ENCODE measurements around the gene SBK1. TPM values are rescaled to one million over a fixed set of nuclear protein-coding genes. Genes with fewer than 3 reads are reported as not detected.
A peak's percentile ranks its signal among the peaks of the same experiment; 100 is the strongest.

SBK1 gene
- total RNA-seq, 4 donors from 2014 or later: 0.27 to 1.4 (median 0.32) TPM; not detected in 1

DNA sequence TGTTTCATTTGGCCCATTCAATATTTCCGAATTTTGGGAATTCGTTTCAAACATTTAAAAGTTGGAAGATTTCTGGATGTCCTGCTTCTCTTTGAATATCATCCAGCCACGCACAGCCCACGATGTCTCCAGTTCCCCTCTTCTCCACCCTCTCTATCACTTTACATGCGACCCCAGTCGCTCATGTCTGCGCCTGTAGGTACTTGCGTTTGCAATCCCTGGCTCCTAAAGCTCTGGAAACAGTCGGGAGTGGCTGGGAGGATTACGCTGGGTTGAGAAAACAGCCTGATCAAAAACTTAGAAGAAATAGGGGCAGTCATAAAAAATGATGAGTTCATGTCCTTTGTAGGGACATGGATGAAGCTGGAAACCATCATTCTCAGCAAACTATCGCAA, 1.5 kb upstream of the SBK1 start:
- Histone ChIP-seq H3K36me3 (no peaks in the 10 kb centered on the region), H3K9me3 (no peaks in the 10 kb centered on the region), H3K27me3 (peaks cover 17% of the 10 kb centered on the region), H3K4me1 (peaks cover 6 to 15% (median 13%) of the 10 kb centered on the region in 4 donors), H3K27ac (no peak overlapping the region), H3K4me3 (no peak overlapping the region)
- whole genome bisulfite sequencing, 2 donors (ENCODE audit: low coverage in 1 of 2): 72 to 83% methylated on average over 4 to 11 of the region's 11 CpGs
- intact Hi-C loops (cut with DNase I; ENCODE audit: low total_unique reads) (no loop called here), in situ Hi-C loops (cut with MboI; ENCODE audit: low pct_ligation_motif_present in 1 of 4, low pct_unique_long_range_greater_than_20kb in 1 of 4, low sequenced_read_pairs in 3 of 4) (no loop called here)
- TF ChIP-seq POLR2A (IDR thresholded peaks at IDR 0.05) (no peak), EP300 (IDR thresholded peaks at IDR 0.05; ENCODE audit: low read depth) (no peak), POLR2AphosphoS5 (IDR thresholded peaks at IDR 0.05) (no peak)
- TF ChIP-seq, protein P1, sequence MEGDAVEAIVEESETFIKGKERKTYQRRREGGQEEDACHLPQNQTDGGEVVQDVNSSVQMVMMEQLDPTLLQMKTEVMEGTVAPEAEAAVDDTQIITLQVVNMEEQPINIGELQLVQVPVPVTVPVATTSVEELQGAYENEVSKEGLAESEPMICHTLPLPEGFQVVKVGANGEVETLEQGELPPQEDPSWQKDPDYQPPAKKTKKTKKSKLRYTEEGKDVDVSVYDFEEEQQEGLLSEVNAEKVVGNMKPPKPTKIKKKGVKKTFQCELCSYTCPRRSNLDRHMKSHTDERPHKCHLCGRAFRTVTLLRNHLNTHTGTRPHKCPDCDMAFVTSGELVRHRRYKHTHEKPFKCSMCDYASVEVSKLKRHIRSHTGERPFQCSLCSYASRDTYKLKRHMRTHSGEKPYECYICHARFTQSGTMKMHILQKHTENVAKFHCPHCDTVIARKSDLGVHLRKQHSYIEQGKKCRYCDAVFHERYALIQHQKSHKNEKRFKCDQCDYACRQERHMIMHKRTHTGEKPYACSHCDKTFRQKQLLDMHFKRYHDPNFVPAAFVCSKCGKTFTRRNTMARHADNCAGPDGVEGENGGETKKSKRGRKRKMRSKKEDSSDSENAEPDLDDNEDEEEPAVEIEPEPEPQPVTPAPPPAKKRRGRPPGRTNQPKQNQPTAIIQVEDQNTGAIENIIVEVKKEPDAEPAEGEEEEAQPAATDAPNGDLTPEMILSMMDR (IDR thresholded peaks at IDR 0.05): no peak
- DNase-seq: no peak

DNA sequence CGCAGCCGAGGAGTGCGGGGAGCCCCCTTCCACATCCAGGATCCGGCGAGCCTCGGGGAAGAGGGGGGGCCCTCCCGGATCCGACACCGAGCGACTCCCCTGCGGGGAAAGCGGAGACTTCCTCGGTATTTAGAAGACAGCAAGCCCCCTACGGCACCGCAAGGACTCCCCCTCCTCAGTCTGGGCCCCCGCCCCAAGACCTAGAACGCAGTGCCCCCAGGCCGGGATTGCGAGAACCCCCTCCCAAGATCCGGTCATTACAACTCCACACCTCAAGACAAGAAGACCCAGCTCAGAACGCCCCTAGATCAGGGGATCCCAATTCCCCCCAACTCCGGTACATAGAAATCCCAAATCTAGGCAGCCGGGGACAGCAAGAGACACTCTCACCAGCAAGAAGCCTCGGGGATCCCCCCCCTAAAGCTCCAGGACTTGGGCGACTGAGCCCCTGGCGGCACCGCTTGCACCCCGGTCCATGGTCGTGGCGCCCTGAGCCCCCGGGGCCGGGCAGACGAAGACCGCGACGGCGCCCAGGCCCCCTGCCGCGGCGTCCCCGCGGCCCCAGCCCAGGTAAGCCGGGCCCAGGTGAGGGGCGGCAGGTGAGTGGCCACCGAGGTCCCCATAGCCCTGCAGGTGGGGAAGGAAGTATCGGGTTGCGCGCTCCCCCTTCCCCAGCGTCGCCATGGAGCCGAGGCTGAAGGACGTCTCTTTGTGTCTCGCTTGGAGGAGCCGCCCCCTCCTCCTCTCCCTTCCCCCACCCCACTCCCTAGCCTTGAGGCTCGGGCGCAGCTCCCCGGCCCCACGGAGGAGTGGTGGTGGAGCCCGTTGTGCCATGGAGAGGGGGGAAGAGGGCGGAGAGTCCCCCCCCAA, 641 bp downstream of the SBK1 start:
- no peaks in the 10 kb centered on the region for H3K36me3 ChIP-seq
- peak overlapping the region; percentile 8 to 74 (median 54) for H3K4me3 ChIP-seq
- in situ Hi-C loops (cut with MboI; ENCODE audit: low pct_ligation_motif_present in 1 of 4, low pct_unique_long_range_greater_than_20kb in 1 of 4, low sequenced_read_pairs in 3 of 4) (no loop called here), intact Hi-C loops (cut with DNase I; ENCODE audit: low total_unique reads) (no loop called here)
- H3K27me3 ChIP-seq: peaks cover 17% of the 10 kb centered on the region
- H3K9me3 ChIP-seq: no peaks in the 10 kb centered on the region
- peaks cover 6 to 15% (median 13%) of the 10 kb centered on the region in 4 donors for H3K4me1 ChIP-seq
- WGBS, 2 donors (ENCODE audit: low coverage in 1 of 2): 2% methylated on average over 28 of the region's 60 CpGs; no CpG with 5 or more reads in 1 of the 2 donors
- TF ChIP-seq POLR2A (IDR thresholded peaks at IDR 0.05): no peak
- no peak for TF ChIP-seq POLR2AphosphoS5 (IDR thresholded peaks at IDR 0.05)
- TF ChIP-seq EP300 (IDR thresholded peaks at IDR 0.05; ENCODE audit: low read depth): no peak
- TF ChIP-seq, protein P1 (IDR thresholded peaks at IDR 0.05): no peak
- H3K27ac ChIP-seq: peak overlapping the region in 3 of 4 donors; percentile 43 to 48 (median 43)
- DNase-seq: peak; percentile 11

DNA sequence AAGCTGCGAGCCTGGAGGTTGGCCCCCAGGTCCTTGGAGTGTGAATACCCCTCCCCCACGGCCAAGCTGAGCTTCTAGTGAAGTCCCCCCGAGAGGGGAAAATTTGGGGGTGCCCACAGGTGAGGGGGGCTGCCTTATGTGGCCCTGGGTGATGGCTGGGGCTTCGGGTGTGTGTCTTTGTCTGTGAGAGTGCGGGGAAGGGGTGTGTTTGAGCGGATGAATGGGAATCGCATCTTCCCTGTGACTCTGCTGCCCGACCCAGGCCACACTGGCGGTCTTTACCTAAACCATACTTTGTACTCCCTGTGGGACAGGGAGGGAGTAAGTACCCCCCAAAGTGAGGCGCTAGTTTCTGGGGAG, 1.3 kb downstream of the SBK1 start:
- TF ChIP-seq EP300 (IDR thresholded peaks at IDR 0.05; ENCODE audit: low read depth): no peak
- no peak for TF ChIP-seq POLR2AphosphoS5 (IDR thresholded peaks at IDR 0.05)
- TF ChIP-seq POLR2A (IDR thresholded peaks at IDR 0.05): no peak
- TF ChIP-seq, protein P1 (IDR thresholded peaks at IDR 0.05): no peak
- no peaks in the 10 kb centered on the region for H3K36me3 ChIP-seq
- H3K4me3 ChIP-seq: peak overlapping the region in 2 of 4 donors; percentile 56 to 74
- no peaks in the 10 kb centered on the region for H3K9me3 ChIP-seq
- 32% methylated on average over 10 of the region's 10 CpGs; no CpG with 5 or more reads in 1 of the 2 donors for WGBS, 2 donors (ENCODE audit: low coverage in 1 of 2)
- intact Hi-C loops (cut with DNase I; ENCODE audit: low total_unique reads) (no loop called here), in situ Hi-C loops (cut with MboI; ENCODE audit: low pct_ligation_motif_present in 1 of 4, low pct_unique_long_range_greater_than_20kb in 1 of 4, low sequenced_read_pairs in 3 of 4) (no loop called here)
- no peak overlapping the region for H3K27ac ChIP-seq
- peaks cover 6 to 15% (median 13%) of the 10 kb centered on the region in 4 donors for H3K4me1 ChIP-seq
- DNase-seq: no peak
- H3K27me3 ChIP-seq: peaks cover 17% of the 10 kb centered on the region

DNA sequence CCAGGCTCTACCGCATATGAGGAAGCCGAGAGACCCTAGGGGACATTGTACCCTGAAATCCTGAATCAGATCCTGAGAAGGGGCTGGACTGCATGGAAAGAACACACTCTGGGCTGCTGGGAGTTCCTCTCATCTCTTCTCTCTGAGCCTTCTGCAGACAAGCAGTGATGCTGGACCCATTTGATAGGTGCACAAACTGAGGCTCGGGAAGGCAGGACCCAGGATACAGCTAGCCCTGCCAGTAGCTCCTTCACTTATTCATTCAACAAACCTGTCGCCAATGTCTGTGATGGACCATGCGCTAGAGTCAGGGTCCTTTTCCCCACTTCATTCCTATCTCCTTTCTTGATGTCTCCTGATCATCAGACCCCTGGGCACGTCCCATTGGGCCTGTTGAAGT, 1.9 kb downstream of the SBK1 start:
- H3K27ac ChIP-seq: no peak overlapping the region
- no peaks in the 10 kb centered on the region for H3K36me3 ChIP-seq
- intact Hi-C loops (cut with DNase I; ENCODE audit: low total_unique reads): no loop called here
- WGBS, 2 donors (ENCODE audit: low coverage in 1 of 2): 87% methylated on average over 6 of the region's 6 CpGs; no CpG with 5 or more reads in 1 of the 2 donors
- H3K4me1 ChIP-seq: peaks cover 6 to 15% (median 13%) of the 10 kb centered on the region in 4 donors
- in situ Hi-C loops (cut with MboI; ENCODE audit: low pct_ligation_motif_present in 1 of 4, low pct_unique_long_range_greater_than_20kb in 1 of 4, low sequenced_read_pairs in 3 of 4): no loop called here
- no peaks in the 10 kb centered on the region for H3K9me3 ChIP-seq
- DNase-seq: no peak
- H3K27me3 ChIP-seq: peaks cover 17% of the 10 kb centered on the region
- TF ChIP-seq POLR2AphosphoS5 (IDR thresholded peaks at IDR 0.05) (no peak), POLR2A (IDR thresholded peaks at IDR 0.05) (no peak)
- TF ChIP-seq, protein P1 (IDR thresholded peaks at IDR 0.05): no peak
- no peak overlapping the region for H3K4me3 ChIP-seq

All from transverse colon (tissue), 4 donors.